ENCODE results near the gene CPLX3.

The CPLX3 gene

GRCh38 chr15:74878273-74878672 lies 51.8 kb downstream of the CPLX3 start:
- no peak overlapping the region for H3K4me3 ChIP-seq (ENCODE audit: low read depth, low read length)
- DNase-seq (ENCODE audit: low read depth) = no peak
- no peak for TF ChIP-seq CTCF (IDR thresholded peaks at IDR 0.05; ENCODE audit: low read depth, low read length, missing control alignments)
